Hepatocyte (in vitro differentiated cells): ENCODE data around the gene NRG3.

Experiments
- CTCF ChIP-seq: fragments of 200-600 bp; sonication (generic); IDR thresholded peaks from 2 replicates; pipeline ENCODE4 v1.5.1; 2016; ENCODE audit warnings: antibody characterized with exemption, mild to moderate bottlenecking; ENCODE audit not compliant: poor library complexity
- EZH2 ChIP-seq: fragments of 200-600 bp; sonication (generic); IDR thresholded peaks from 2 replicates; pipeline ENCODE4 v1.6.1; 2016; ENCODE audit warnings: antibody characterized with exemption, mild to moderate bottlenecking, borderline replicate concordance
- EZH2phosphoT487 ChIP-seq: fragments of 200-600 bp; sonication (generic); IDR thresholded peaks from one replicate; pipeline ENCODE4 v1.6.1; 2018; ENCODE audit warnings: antibody characterized with exemption, mild to moderate bottlenecking, low read depth, moderate library complexity; ENCODE audit not compliant: unreplicated experiment, severe bottlenecking

- TF ChIP-seq CTCF: no peak
- no peak for TF ChIP-seq EZH2
- TF ChIP-seq EZH2phosphoT487: no peak
Measured at GRCh38 chr10:82162549-82163195, 287.7 kb downstream of the NRG3 start.
